SK-N-SH (cell line): ENCODE measurements around the gene MCM9. TPM values are rescaled to one million over a fixed set of nuclear protein-coding genes. Genes with fewer than 3 reads are reported as not detected.

Experiments used
- CTCF ChIA-PET: fragments of 300-600, 350-600 bp; formaldehyde crosslinking; extraction: SDS; loops from one replicate; lab custom pipeline; 2021; lab: Yijun Ruan, JAX
- POLR2A ChIA-PET: fragments of 350-600 bp; sonication (Branson Sonifier 250); formaldehyde crosslinking; extraction: SDS; loops from one replicate; lab custom pipeline; 2020; ENCODE audit warnings: antibody characterized with exemption, inconsistent platforms; lab: Yijun Ruan, JAX
- DNase-seq: peaks from one replicate; pipeline ENCODE4 v3.0.0; 2012
- H2AFZ ChIP-seq: fragments of 200-600 bp; sonication (generic); 2 replicates; pipeline ENCODE4 v1.8.1; 2016; ENCODE audit warnings: antibody characterized with exemption, mild to moderate bottlenecking, low read depth
- H3F3A ChIP-seq: fragments of 200-600 bp; sonication (generic); replicated peaks from 2 replicates; pipeline ENCODE3; 2016; ENCODE audit warnings: antibody characterized with exemption, mild to moderate bottlenecking; ENCODE audit not compliant: insufficient read depth
- H3K27ac ChIP-seq, 2 experiments: fragments of 200-500 bp in 1 of 2; fragments of 200-600 bp in 1 of 2; sonication (Bioruptor generic) in 1 of 2; sonication (generic), shearing (Covaris generic) in 1 of 2; 2 replicates each; pipeline versions ENCODE4 v1.5.1 to v1.6.1; 2014 to 2016; ENCODE audit warnings: low read depth in 2 of 2, inconsistent platforms in 1 of 2, low read length in 1 of 2, mild to moderate bottlenecking in 1 of 2, mixed read lengths in 1 of 2
- H3K27me3 ChIP-seq: fragments of 200-600 bp; sonication (generic), shearing (Covaris generic); 2 replicates; pipeline ENCODE4 v1.6.1; 2016; ENCODE audit warnings: mixed run types; ENCODE audit not compliant: insufficient read depth
- H3K36me3 ChIP-seq, 2 experiments: fragments of 200-500 bp in 1 of 2; fragments of 200-600 bp in 1 of 2; sonication (Bioruptor generic) in 1 of 2; sonication (generic) in 1 of 2; replicated peaks in 1 of 2; 2 replicates each; pipeline versions ENCODE3 to v1.5.1; 2014 to 2016; ENCODE audit warnings: low read length in 1 of 2, mild to moderate bottlenecking in 1 of 2; ENCODE audit not compliant: insufficient read depth in 2 of 2, control insufficient read depth in 1 of 2
- H3K4me1 ChIP-seq, 2 experiments: fragments of 200-500 bp in 1 of 2; fragments of 200-600 bp in 1 of 2; sonication (Bioruptor generic) in 1 of 2; sonication (generic), shearing (Covaris generic) in 1 of 2; 2 replicates each; pipeline versions ENCODE4 v1.5.1 to v1.6.1; 2014 to 2016; ENCODE audit warnings: low read depth in 1 of 2, low read length in 1 of 2, mixed run types in 1 of 2; ENCODE audit not compliant: insufficient read depth in 2 of 2, control insufficient read depth in 1 of 2
- H3K4me2 ChIP-seq: fragments of 200-600 bp; sonication (generic), shearing (Covaris generic); 2 replicates; pipeline ENCODE4 v1.6.1; 2017; ENCODE audit warnings: mixed run types
- H3K4me3 ChIP-seq, 2 experiments: fragments of 200-500 bp in 1 of 2; fragments of 200-600 bp in 1 of 2; sonication (Bioruptor generic) in 1 of 2; sonication (generic), shearing (Covaris generic) in 1 of 2; 2 replicates each; pipeline versions ENCODE4 v1.5.1 to v1.8.1; 2014 to 2016; ENCODE audit warnings: low read depth in 2 of 2, inconsistent platforms in 1 of 2, low read length in 1 of 2, mild to moderate bottlenecking in 1 of 2, mixed read lengths in 1 of 2, moderate library complexity in 1 of 2
- H3K79me2 ChIP-seq: fragments of 200-600 bp; sonication (generic); 2 replicates; pipeline ENCODE4 v1.8.1; 2017; ENCODE audit warnings: mild to moderate bottlenecking; ENCODE audit not compliant: insufficient read depth
- H3K9ac ChIP-seq: fragments of 200-600 bp; sonication (generic); 2 replicates; pipeline ENCODE4 v1.6.1; 2017; ENCODE audit warnings: mixed run types
- H3K9me2 ChIP-seq: fragments of 200-600 bp; sonication (generic); 2 replicates; pipeline ENCODE4 v1.6.1; 2017; ENCODE audit warnings: mixed run types
- H3K9me3 ChIP-seq: fragments of 200-600 bp; sonication (generic); 2 replicates; pipeline ENCODE4 v1.6.1; 2017; ENCODE audit warnings: mixed run types, mild to moderate bottlenecking, moderate library complexity
- H4K20me1 ChIP-seq: fragments of 200-600 bp; sonication (generic); 2 replicates; pipeline ENCODE4 v1.6.1; 2017; ENCODE audit warnings: mild to moderate bottlenecking, mixed run types; ENCODE audit not compliant: insufficient read depth
- CHD2 ChIP-seq: fragments of 150-350 bp; IDR thresholded peaks from 2 replicates; pipeline ENCODE4 v1.6.1; 2018; ENCODE audit warnings: low read length; ENCODE audit not compliant: partially characterized antibody
- EP300 ChIP-seq, 2 experiments: IDR thresholded peaks; 2 replicates each; pipeline versions ENCODE4 v1.4.0 to v1.6.1; 2012; ENCODE audit warnings: borderline replicate concordance in 1 of 2, low read depth in 1 of 2, low read length in 1 of 2
- FOSL2 ChIP-seq: IDR thresholded peaks from 2 replicates; pipeline ENCODE4 v1.4.0; 2012; ENCODE audit warnings: low read depth, mild to moderate bottlenecking, moderate library complexity, borderline replicate concordance
- FOXM1 ChIP-seq: IDR thresholded peaks from 2 replicates; pipeline ENCODE4 v1.4.0; 2012; ENCODE audit warnings: low read depth, mild to moderate bottlenecking
- GATA2 ChIP-seq: sonication (generic); formaldehyde crosslinking; IDR thresholded peaks from 2 replicates; pipeline ENCODE4 v1.5.0; 2020; ENCODE audit warnings: mild to moderate bottlenecking, missing genetic modification reagents
- JUND ChIP-seq: IDR thresholded peaks from 2 replicates; pipeline ENCODE4 v1.4.0; 2012
- MXI1 ChIP-seq: IDR thresholded peaks from 2 replicates; pipeline ENCODE4 v1.6.1; 2012; ENCODE audit warnings: mild to moderate bottlenecking, low read depth, low read length, improper control_type of control experiment
- NRF1 ChIP-seq: IDR thresholded peaks from 2 replicates; pipeline ENCODE4 v1.6.1; 2012; ENCODE audit warnings: low read depth, mild to moderate bottlenecking, low read length
- POLR2AphosphoS5 ChIP-seq: IDR thresholded peaks from 2 replicates; pipeline ENCODE4 v1.6.1; 2012; ENCODE audit warnings: low read depth, low read length
- RAD21 ChIP-seq: IDR thresholded peaks from 2 replicates; pipeline ENCODE4 v1.6.1; 2012; ENCODE audit warnings: mild to moderate bottlenecking, low read length
- RXRA ChIP-seq: IDR thresholded peaks from 2 replicates; pipeline ENCODE4 v1.4.0; 2012; ENCODE audit warnings: low read depth, mild to moderate bottlenecking, borderline replicate concordance
- SIN3A ChIP-seq: IDR thresholded peaks from 2 replicates; pipeline ENCODE4 v1.6.1; 2012; ENCODE audit warnings: low read depth, mild to moderate bottlenecking, low read length, moderate library complexity, borderline replicate concordance
- SMC3 ChIP-seq: IDR thresholded peaks from 2 replicates; pipeline ENCODE4 v1.6.1; 2012; ENCODE audit warnings: low read depth, low read length, improper control_type of control experiment
- TAF1 ChIP-seq: IDR thresholded peaks from 2 replicates; pipeline ENCODE4 v1.6.1; 2012; ENCODE audit warnings: low read depth, mild to moderate bottlenecking, low read length, moderate library complexity, borderline replicate concordance
- YY1 ChIP-seq: IDR thresholded peaks from 2 replicates; pipeline ENCODE4 v1.4.0; 2012; ENCODE audit warnings: low read depth, mild to moderate bottlenecking
- WGBS: methylation state at CpG from one replicate; pipeline ENCODE4 v1.1.6; 2017; ENCODE audit warnings: low lambda C conversion rate; 5-methylcytosine and 5-hydroxymethylcytosine counted together
- polyA plus RNA-seq, 3 experiments: library from polyadenylated mRNA; depleted of rRNA; stranded (reverse); fragments of >200 nt; gene quantifications; 2 replicates each; pipeline ENCODE4 v1.2.3, GENCODE V29; 2012
- TF ChIP-seq, protein P1 (sequence below): IDR thresholded peaks from 2 replicates; pipeline ENCODE4 v1.4.0; 2012; ENCODE audit warnings: low read depth, borderline replicate concordance
- TF ChIP-seq, protein P2 (sequence below): fragments of 150-350 bp; IDR thresholded peaks from 2 replicates; pipeline ENCODE4 v1.6.1; 2016; ENCODE audit warnings: mild to moderate bottlenecking, low read depth, low read length
- TF ChIP-seq, protein P3 (sequence below): IDR thresholded peaks from 2 replicates; pipeline ENCODE4 v1.4.0; 2012; ENCODE audit warnings: low read depth

The MCM9 gene
- polyA plus RNA-seq, 1 of the 3 experiments (the other 2 are of a cell fraction): 1.7 TPM

DNA sequence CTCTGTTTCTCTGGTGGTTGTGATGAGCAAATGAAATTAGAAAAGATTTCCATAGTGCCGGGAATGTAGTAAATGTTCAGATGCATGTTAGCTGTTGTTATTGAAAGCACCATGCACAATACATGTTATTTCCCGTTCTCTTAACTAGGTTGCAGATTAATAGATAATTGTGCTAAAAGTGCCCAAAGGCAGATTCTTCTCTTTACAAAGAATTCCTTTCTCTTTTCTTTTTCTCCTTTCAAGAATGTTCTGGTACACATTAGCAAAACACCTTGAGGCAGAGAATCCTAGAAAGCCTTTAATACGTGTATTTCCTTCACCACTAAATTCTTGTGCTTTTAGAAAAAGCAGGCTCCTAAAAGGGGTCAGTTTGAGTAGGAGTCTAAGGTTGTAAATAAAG, 162.1 kb downstream of the MCM9 start:
- no peaks in the 10 kb centered on the region for H3F3A ChIP-seq
- no peak for DNase-seq
- H4K20me1 ChIP-seq: no peaks in the 10 kb centered on the region
- no peak overlapping the region for H3K9ac ChIP-seq
- H3K36me3 ChIP-seq: no peaks in the 10 kb centered on the region
- no peaks in the 10 kb centered on the region for H3K79me2 ChIP-seq
- H3K4me2 ChIP-seq: no peak overlapping the region
- peaks cover 0 to 14% of the 10 kb centered on the region in 2 experiments; a peak in 2 of 4 replicates for H3K4me1 ChIP-seq
- H3K27ac ChIP-seq: no peak overlapping the region
- no peaks in the 10 kb centered on the region for H3K27me3 ChIP-seq
- H3K9me3 ChIP-seq: no peaks in the 10 kb centered on the region
- 75% methylated on average over 3 of the region's 3 CpGs for WGBS
- no peaks in the 10 kb centered on the region for H3K9me2 ChIP-seq
- POLR2A ChIA-PET: no interaction called here
- TF ChIP-seq RAD21: no peak
- TF ChIP-seq POLR2AphosphoS5: no peak
- TF ChIP-seq GATA2 (CRISPR knock-in tag): no peak
- TF ChIP-seq FOSL2: no peak
- no peak for TF ChIP-seq EP300 (IDR thresholded peaks at IDR 0.05; ENCODE audit: borderline replicate concordance in 1 of 2, low read depth in 1 of 2, low read length in 1 of 2)
- TF ChIP-seq SIN3A: no peak
- no peak for TF ChIP-seq JUND
- no peak for TF ChIP-seq RXRA
- TF ChIP-seq, all 33 proteins: peak for 0
- H2AFZ ChIP-seq: no peak overlapping the region
- H3K4me3 ChIP-seq: no peak overlapping the region
- CTCF ChIA-PET: interaction anchor here (1.4 kb wide), 1 partner anchor 28 kb away, joined by 3 read pairs; no protein-coding TSS in a partner anchor

DNA sequence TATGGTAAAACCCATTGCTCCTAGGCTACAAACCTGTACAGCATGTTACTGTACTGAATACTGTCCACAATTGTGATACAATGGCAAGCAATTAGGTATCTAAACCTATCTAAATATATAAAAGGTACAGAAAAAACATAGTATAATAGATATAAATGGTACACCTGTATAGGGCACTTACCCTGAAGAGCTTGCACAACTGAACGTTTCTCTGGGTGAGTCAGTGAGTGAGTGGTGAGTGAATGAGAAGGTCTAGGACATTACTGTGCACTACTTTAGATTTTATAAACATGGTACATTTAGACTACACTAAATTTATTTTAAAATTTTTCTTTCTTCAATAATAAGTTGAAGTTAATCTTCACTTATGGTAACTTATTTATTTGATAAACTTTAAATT, 163.7 kb downstream of the MCM9 start:
- WGBS: 56% methylated on average over 1 of the region's 1 CpG
- ChIA-PET CTCF (interaction anchor here (1.0 to 1.5 kb wide), 6 partner anchors 10 to 486 kb away, joined by 3 to 5 read pairs (median 3); no protein-coding TSS in a partner anchor), POLR2A (no interaction called here)

More for the DNA sequence above, 163.7 kb downstream of the MCM9 start:
- H4K20me1 ChIP-seq: no peaks in the 10 kb centered on the region
- no peak overlapping the region for H3K4me3 ChIP-seq
- peaks cover 0 to 7% of the 10 kb centered on the region in 2 experiments; a peak in 2 of 4 replicates for H3K4me1 ChIP-seq
- H2AFZ ChIP-seq: no peak overlapping the region
- no peaks in the 10 kb centered on the region for H3K79me2 ChIP-seq
- H3K27ac ChIP-seq: peak overlapping the region in 1 of 2 experiments; percentile 80; a peak in 2 of 4 replicates
- no peak overlapping the region for H3K9ac ChIP-seq
- H3F3A ChIP-seq: no peaks in the 10 kb centered on the region
- DNase-seq: no peak
- no peaks in the 10 kb centered on the region for H3K27me3 ChIP-seq
- no peaks in the 10 kb centered on the region for H3K36me3 ChIP-seq
- no peaks in the 10 kb centered on the region for H3K9me3 ChIP-seq
- TF ChIP-seq JUND (no peak), TAF1 (no peak), FOXM1 (no peak), CHD2 (no peak), EP300 (IDR thresholded peaks at IDR 0.05; ENCODE audit: borderline replicate concordance in 1 of 2, low read depth in 1 of 2, low read length in 1 of 2) (no peak), NRF1 (no peak), YY1 (no peak), MXI1 (no peak), SMC3 (no peak)
- TF ChIP-seq, protein P1, sequence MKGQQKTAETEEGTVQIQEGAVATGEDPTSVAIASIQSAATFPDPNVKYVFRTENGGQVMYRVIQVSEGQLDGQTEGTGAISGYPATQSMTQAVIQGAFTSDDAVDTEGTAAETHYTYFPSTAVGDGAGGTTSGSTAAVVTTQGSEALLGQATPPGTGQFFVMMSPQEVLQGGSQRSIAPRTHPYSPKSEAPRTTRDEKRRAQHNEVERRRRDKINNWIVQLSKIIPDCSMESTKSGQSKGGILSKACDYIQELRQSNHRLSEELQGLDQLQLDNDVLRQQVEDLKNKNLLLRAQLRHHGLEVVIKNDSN: no peak
- TF ChIP-seq, protein P2, sequence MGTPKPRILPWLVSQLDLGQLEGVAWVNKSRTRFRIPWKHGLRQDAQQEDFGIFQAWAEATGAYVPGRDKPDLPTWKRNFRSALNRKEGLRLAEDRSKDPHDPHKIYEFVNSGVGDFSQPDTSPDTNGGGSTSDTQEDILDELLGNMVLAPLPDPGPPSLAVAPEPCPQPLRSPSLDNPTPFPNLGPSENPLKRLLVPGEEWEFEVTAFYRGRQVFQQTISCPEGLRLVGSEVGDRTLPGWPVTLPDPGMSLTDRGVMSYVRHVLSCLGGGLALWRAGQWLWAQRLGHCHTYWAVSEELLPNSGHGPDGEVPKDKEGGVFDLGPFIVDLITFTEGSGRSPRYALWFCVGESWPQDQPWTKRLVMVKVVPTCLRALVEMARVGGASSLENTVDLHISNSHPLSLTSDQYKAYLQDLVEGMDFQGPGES: no peak
- TF ChIP-seq, protein P3, sequence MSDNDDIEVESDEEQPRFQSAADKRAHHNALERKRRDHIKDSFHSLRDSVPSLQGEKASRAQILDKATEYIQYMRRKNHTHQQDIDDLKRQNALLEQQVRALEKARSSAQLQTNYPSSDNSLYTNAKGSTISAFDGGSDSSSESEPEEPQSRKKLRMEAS: no peak
- H3K4me2 ChIP-seq: no peak overlapping the region
- H3K9me2 ChIP-seq: no peaks in the 10 kb centered on the region
